Lower leg skin (tissue), 3 donors: ENCODE measurements around the gene SUCLG1.

ENCODE experiments used
- POLR2A ChIP-seq, 2 donors: fragments of 450-650 bp; IDR thresholded peaks; one replicate each; pipeline ENCODE4 v1.6.1; 2016 to 2017; ENCODE audit warnings: antibody characterized with exemption in 2 of 2, mild to moderate bottlenecking in 1 of 2, moderate library complexity in 1 of 2
- TF ChIP-seq, protein P1 (sequence below), 3 donors: fragments of 450-650 bp; IDR thresholded peaks; one replicate each; pipeline ENCODE4 v1.5.1; 2016; ENCODE audit warnings: antibody characterized with exemption in 3 of 3, mild to moderate bottlenecking in 3 of 3, moderate library complexity in 2 of 3

DNA sequence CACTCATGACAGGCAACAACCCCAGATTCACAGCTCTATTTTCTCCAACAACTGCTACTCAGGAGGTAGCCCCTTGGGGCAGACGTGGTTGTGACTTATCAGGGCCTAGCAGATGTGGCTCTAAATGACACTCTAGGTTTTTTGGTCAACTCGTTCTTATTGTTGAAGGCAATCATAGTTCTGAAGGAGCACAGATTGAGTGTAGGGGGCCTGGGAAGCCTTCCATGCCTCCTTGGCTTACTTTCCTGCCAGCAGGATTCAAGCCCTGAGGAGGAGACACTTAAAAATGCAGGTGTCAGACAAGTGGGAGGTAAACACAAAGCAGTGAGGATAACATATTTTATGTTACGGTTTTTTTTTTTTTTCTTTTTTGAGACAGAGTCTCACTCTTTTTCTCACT lies 23.5 kb upstream of the SUCLG1 start:
- TF ChIP-seq, protein P1, sequence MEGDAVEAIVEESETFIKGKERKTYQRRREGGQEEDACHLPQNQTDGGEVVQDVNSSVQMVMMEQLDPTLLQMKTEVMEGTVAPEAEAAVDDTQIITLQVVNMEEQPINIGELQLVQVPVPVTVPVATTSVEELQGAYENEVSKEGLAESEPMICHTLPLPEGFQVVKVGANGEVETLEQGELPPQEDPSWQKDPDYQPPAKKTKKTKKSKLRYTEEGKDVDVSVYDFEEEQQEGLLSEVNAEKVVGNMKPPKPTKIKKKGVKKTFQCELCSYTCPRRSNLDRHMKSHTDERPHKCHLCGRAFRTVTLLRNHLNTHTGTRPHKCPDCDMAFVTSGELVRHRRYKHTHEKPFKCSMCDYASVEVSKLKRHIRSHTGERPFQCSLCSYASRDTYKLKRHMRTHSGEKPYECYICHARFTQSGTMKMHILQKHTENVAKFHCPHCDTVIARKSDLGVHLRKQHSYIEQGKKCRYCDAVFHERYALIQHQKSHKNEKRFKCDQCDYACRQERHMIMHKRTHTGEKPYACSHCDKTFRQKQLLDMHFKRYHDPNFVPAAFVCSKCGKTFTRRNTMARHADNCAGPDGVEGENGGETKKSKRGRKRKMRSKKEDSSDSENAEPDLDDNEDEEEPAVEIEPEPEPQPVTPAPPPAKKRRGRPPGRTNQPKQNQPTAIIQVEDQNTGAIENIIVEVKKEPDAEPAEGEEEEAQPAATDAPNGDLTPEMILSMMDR (IDR thresholded peaks at IDR 0.05): no peak
- TF ChIP-seq POLR2A (IDR thresholded peaks at IDR 0.05): no peak
